Neural progenitor cell (in vitro differentiated cells): Measurements from ENCODE around the gene LGR6. TPM values are rescaled to one million over a fixed set of nuclear protein-coding genes. Genes with fewer than 3 reads are reported as not detected.

Experiments used
- DNase-seq: peaks from one replicate; pipeline ENCODE4 v3.0.0-alpha.2; 2016; ENCODE audit warnings: low spot score
- H2AFZ ChIP-seq: fragments of 200-600 bp; sonication (generic); replicated peaks from 2 replicates; pipeline ENCODE4 v1.6.1; 2016; ENCODE audit warnings: antibody characterized with exemption
- H3F3A ChIP-seq: fragments of 200-600 bp; sonication (generic); 2 replicates; pipeline ENCODE4 v1.6.1; 2016; ENCODE audit warnings: antibody characterized with exemption, low read depth
- H3K27ac ChIP-seq: fragments of 200-600 bp; sonication (generic); 2 replicates; pipeline ENCODE4 v1.5.1; 2016; ENCODE audit warnings: mild to moderate bottlenecking
- H3K27me3 ChIP-seq: fragments of 200-600 bp; sonication (generic); 2 replicates; pipeline ENCODE4 v1.6.1; 2016; ENCODE audit warnings: mild to moderate bottlenecking, moderate library complexity
- H3K36me3 ChIP-seq: fragments of 200-600 bp; sonication (generic); 2 replicates; pipeline ENCODE4 v1.5.1; 2016
- H3K4me1 ChIP-seq: fragments of 200-600 bp; sonication (generic); 2 replicates; pipeline ENCODE4 v1.6.1; 2016; ENCODE audit warnings: mixed run types
- H3K4me2 ChIP-seq: fragments of 200-600 bp; sonication (generic); 2 replicates; pipeline ENCODE4 v1.6.1; 2016
- H3K4me3 ChIP-seq: fragments of 200-600 bp; sonication (generic); 2 replicates; pipeline ENCODE4 v1.5.1; 2016
- H3K79me2 ChIP-seq: fragments of 200-600 bp; sonication (generic); 2 replicates; pipeline ENCODE4 v1.6.1; 2016; ENCODE audit warnings: low read depth
- H3K9ac ChIP-seq: fragments of 200-600 bp; sonication (generic); 2 replicates; pipeline ENCODE4 v1.6.1; 2016
- H3K9me3 ChIP-seq: fragments of 200-600 bp; sonication (generic); 2 replicates; pipeline ENCODE4 v1.5.1; 2016; ENCODE audit warnings: low read depth
- H4K20me1 ChIP-seq: fragments of 200-600 bp; sonication (generic); 2 replicates; pipeline ENCODE4 v1.6.1; 2016; ENCODE audit warnings: low read depth
- H3K27ac Mint-ChIP-seq: 3 replicates; pipeline ENCODE4 v1.8.0; 2021; ENCODE audit warnings: mixed read lengths
- H3K27me3 Mint-ChIP-seq: 2 replicates; pipeline ENCODE4 v1.8.0; 2022; ENCODE audit warnings: low read depth, mild to moderate bottlenecking, inconsistent platforms, moderate library complexity, mixed read lengths; ENCODE audit not compliant: insufficient read depth
- H3K36me3 Mint-ChIP-seq: 3 replicates; pipeline ENCODE4 v1.8.0; 2021; ENCODE audit warnings: mixed read lengths
- H3K4me1 Mint-ChIP-seq: 3 replicates; pipeline ENCODE4 v1.8.0; 2021; ENCODE audit warnings: mixed read lengths
- H3K4me3 Mint-ChIP-seq: 3 replicates; pipeline ENCODE4 v1.8.0; 2021; ENCODE audit warnings: mild to moderate bottlenecking, moderate library complexity, mixed read lengths
- H3K9me3 Mint-ChIP-seq: 3 replicates; pipeline ENCODE4 v1.8.0; 2020; ENCODE audit warnings: mixed read lengths
- EZH2 ChIP-seq: fragments of 200-600 bp; sonication (generic); IDR thresholded peaks from 2 replicates; pipeline ENCODE4 v1.6.1; 2017; ENCODE audit warnings: antibody characterized with exemption, mild to moderate bottlenecking, moderate library complexity
- EZH2phosphoT487 ChIP-seq: fragments of 200-600 bp; sonication (generic); IDR thresholded peaks from 2 replicates; pipeline ENCODE4 v1.6.1; 2017; ENCODE audit warnings: antibody characterized with exemption
- total RNA-seq: library from RNA; depleted of rRNA; stranded (reverse); fragments of >200 nt; gene quantifications from 2 replicates; pipeline ENCODE4 v1.2.3, GENCODE V29; 2015; ENCODE audit warnings: low replicate concordance
- TF ChIP-seq, protein P1 (sequence below): fragments of 200-600 bp; sonication (generic); IDR thresholded peaks from 2 replicates; pipeline ENCODE4 v1.5.1; 2017; ENCODE audit warnings: antibody characterized with exemption, mild to moderate bottlenecking

Gene LGR6
- total RNA-seq, 1 donor from 2014 or later, result not detected

DNA sequence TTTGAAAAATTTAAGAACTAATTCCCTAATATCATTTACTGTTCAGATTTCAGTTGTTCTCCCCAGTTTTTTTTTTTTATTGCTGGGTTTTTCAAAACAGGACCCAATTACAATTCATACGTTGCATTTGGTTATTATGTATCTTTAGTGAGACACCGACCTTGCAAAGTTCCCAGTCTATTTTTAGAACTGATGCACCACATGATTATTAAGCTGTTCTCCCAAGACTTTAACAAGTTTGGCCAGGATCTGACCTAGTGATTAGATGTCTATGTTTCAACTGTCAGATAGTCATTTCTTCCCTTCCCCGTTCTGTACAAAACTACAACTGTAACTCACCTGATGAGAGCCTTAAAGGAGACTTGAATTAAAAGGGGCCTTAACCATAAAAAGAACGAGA lies 140.3 kb downstream of the LGR6 start:
- Histone ChIP-seq H3K79me2 (peaks cover 24% of the 10 kb centered on the region), H2AFZ (no peak overlapping the region), H3K4me2 (no peak overlapping the region), H3K4me3 (no peak overlapping the region), H3K9ac (no peak overlapping the region), H3K4me1 (no peaks in the 10 kb centered on the region), H3F3A (peaks cover 12% of the 10 kb centered on the region), H4K20me1 (peaks cover 6% of the 10 kb centered on the region), H3K27ac (no peak overlapping the region), H3K9me3 (no peaks in the 10 kb centered on the region), H3K27me3 (no peaks in the 10 kb centered on the region), H3K36me3 (peaks cover 11% of the 10 kb centered on the region)
- H3K4me1 Mint-ChIP-seq, result peaks cover 2% of the 10 kb centered on the region
- H3K36me3 Mint-ChIP-seq, result peaks cover 37% of the 10 kb centered on the region
- DNase-seq, result no peak
- TF ChIP-seq, protein P1, sequence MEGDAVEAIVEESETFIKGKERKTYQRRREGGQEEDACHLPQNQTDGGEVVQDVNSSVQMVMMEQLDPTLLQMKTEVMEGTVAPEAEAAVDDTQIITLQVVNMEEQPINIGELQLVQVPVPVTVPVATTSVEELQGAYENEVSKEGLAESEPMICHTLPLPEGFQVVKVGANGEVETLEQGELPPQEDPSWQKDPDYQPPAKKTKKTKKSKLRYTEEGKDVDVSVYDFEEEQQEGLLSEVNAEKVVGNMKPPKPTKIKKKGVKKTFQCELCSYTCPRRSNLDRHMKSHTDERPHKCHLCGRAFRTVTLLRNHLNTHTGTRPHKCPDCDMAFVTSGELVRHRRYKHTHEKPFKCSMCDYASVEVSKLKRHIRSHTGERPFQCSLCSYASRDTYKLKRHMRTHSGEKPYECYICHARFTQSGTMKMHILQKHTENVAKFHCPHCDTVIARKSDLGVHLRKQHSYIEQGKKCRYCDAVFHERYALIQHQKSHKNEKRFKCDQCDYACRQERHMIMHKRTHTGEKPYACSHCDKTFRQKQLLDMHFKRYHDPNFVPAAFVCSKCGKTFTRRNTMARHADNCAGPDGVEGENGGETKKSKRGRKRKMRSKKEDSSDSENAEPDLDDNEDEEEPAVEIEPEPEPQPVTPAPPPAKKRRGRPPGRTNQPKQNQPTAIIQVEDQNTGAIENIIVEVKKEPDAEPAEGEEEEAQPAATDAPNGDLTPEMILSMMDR, result no peak
- TF ChIP-seq EZH2 (no peak), EZH2phosphoT487 (no peak)
- H3K27me3 Mint-ChIP-seq, result no peaks in the 10 kb centered on the region
- no peak overlapping the region for H3K27ac Mint-ChIP-seq
- H3K4me3 Mint-ChIP-seq, result no peak overlapping the region
- H3K9me3 Mint-ChIP-seq, result no peaks in the 10 kb centered on the region

DNA sequence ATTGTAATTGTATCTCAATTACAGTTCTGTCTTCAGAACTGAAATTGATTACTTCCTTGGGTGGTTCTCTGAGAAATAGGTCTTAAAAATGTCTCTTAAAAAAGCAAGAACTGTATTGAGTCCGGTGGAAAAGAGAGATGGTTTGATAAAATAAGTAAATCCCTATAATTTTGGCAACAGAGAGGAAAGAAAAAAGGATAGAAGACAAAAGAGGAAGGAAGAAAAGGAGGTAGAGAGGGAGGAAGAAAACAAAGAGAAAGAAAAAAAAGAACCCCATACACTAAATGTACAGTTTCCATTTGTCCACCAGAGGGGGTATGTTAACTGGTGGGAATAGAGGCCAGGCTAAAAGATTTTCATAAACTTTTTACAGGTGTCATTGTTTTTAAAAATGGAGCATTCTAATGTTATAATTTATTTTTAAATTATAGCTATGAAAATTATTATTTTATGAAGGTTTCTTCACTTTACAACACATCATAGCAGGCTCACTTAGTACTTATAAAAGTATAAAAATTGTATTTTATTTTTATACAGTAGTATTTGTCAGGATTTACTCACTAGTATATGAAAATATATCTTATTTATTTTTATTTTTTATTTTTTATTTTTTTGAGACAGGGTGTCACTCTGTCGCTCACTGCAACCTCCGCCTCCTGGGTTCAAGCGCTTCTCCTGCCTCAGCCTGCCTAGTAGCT lies 150.2 kb downstream of the LGR6 start:
- Mint-ChIP-seq H3K36me3 (peaks cover 3% of the 10 kb centered on the region), H3K27ac (peak overlapping the region; percentile 17), H3K4me1 (peaks cover 31% of the 10 kb centered on the region), H3K9me3 (no peaks in the 10 kb centered on the region), H3K4me3 (peak overlapping the region; percentile 19), H3K27me3 (no peaks in the 10 kb centered on the region)
- peak; percentile 66 for DNase-seq
- H4K20me1 ChIP-seq, result no peaks in the 10 kb centered on the region
- peaks cover 12% of the 10 kb centered on the region for H3F3A ChIP-seq
- H3K27me3 ChIP-seq, result no peaks in the 10 kb centered on the region
- no peak overlapping the region for H3K4me3 ChIP-seq
- H2AFZ ChIP-seq, result peak overlapping the region; percentile 84
- peaks cover 3% of the 10 kb centered on the region for H3K4me1 ChIP-seq
- peaks cover 24% of the 10 kb centered on the region for H3K79me2 ChIP-seq
- TF ChIP-seq, protein P1, result peak; percentile 82
- no peak for TF ChIP-seq EZH2phosphoT487
- no peak for TF ChIP-seq EZH2
- H3K27ac ChIP-seq, result no peak overlapping the region
- no peaks in the 10 kb centered on the region for H3K36me3 ChIP-seq
- no peak overlapping the region for H3K4me2 ChIP-seq
- H3K9ac ChIP-seq, result no peak overlapping the region
- H3K9me3 ChIP-seq, result no peaks in the 10 kb centered on the region

DNA sequence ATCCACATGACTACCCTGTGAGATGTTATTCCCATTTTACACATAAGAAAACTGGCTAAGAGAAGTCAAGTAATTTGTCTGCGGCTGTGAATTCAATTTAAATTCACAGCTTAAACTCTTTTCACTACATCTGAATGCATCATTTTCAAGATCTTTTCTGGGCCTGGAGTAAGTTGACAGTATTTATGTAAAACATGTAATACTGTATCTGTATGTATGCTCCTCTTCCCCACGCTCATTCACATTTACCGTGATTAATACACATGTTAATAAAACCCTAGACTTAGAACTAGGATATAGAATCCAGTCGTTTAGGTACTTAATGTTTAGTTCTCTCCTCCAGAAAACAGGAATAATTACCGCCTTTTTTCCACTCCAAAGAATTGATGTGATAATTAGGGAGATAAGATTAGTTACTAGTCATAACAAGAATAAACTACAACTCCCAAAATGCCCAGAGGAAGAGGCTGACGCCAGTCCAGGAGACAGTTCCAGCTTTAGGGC lies 154.5 kb downstream of the LGR6 start:
- peaks cover 22% of the 10 kb centered on the region for H3K4me1 Mint-ChIP-seq
- Histone ChIP-seq H3K4me2 (no peak overlapping the region), H3K9me3 (no peaks in the 10 kb centered on the region), H3K36me3 (no peaks in the 10 kb centered on the region), H3K4me1 (peaks cover 10% of the 10 kb centered on the region), H2AFZ (peak overlapping the region; percentile 30), H3F3A (peaks cover 7% of the 10 kb centered on the region), H3K27me3 (no peaks in the 10 kb centered on the region), H3K27ac (no peak overlapping the region), H3K9ac (no peak overlapping the region), H3K79me2 (peaks cover 40% of the 10 kb centered on the region), H4K20me1 (no peaks in the 10 kb centered on the region), H3K4me3 (no peak overlapping the region)
- TF ChIP-seq EZH2phosphoT487, result no peak
- TF ChIP-seq, protein P1, result no peak
- no peak for TF ChIP-seq EZH2
- no peaks in the 10 kb centered on the region for H3K9me3 Mint-ChIP-seq
- H3K27ac Mint-ChIP-seq, result no peak overlapping the region
- DNase-seq, result no peak
- no peaks in the 10 kb centered on the region for H3K36me3 Mint-ChIP-seq
- H3K4me3 Mint-ChIP-seq, result peak overlapping the region; percentile 92
- H3K27me3 Mint-ChIP-seq, result no peaks in the 10 kb centered on the region
